ENCODE results near the gene MITD1. TPM values are rescaled to one million over a fixed set of nuclear protein-coding genes. Genes with fewer than 3 reads are reported as not detected.

Gene MITD1
- total RNA-seq, 4 donors from 2014 or later: 6.2 to 41.0 (median 22.7) TPM

GRCh38 chr2:99171377-99172140, 9.3 kb downstream of the MITD1 start:
- Histone ChIP-seq H3K4me3 (no peak overlapping the region), H3K27me3 (no peaks in the 10 kb centered on the region), H3K4me1 (no peaks in the 10 kb centered on the region), H3K36me3 (peaks cover 0 to 2% of the 10 kb centered on the region in 2 donors), H3K9me3 (no peaks in the 10 kb centered on the region), H3K27ac (no peak overlapping the region)
- TF ChIP-seq POLR2A (IDR thresholded peaks at IDR 0.05): no peak
- TF ChIP-seq CTCF (IDR thresholded peaks at IDR 0.05): no peak
- no peak for DNase-seq
- intact Hi-C loops (cut with DNase I; ENCODE audit: low total_unique reads): no loop called here

GRCh38 chr2:99169534-99169933, 11.3 kb downstream of the MITD1 start:
- H3K4me1 ChIP-seq: no peaks in the 10 kb centered on the region
- no peak overlapping the region for H3K27ac ChIP-seq
- H3K9me3 ChIP-seq: no peaks in the 10 kb centered on the region
- TF ChIP-seq POLR2A (IDR thresholded peaks at IDR 0.05): no peak
- TF ChIP-seq CTCF (IDR thresholded peaks at IDR 0.05): no peak
- H3K27me3 ChIP-seq: no peaks in the 10 kb centered on the region
- intact Hi-C loops (cut with DNase I; ENCODE audit: low total_unique reads): no loop called here
- H3K36me3 ChIP-seq: peaks cover 0 to 2% of the 10 kb centered on the region in 2 donors
- DNase-seq: no peak
- H3K4me3 ChIP-seq: no peak overlapping the region

GRCh38 chr2:99166218-99166617, 14.6 kb downstream of the MITD1 start:
- Histone ChIP-seq H3K36me3 (peaks cover 0 to 2% of the 10 kb centered on the region in 2 donors), H3K27me3 (no peaks in the 10 kb centered on the region), H3K9me3 (no peaks in the 10 kb centered on the region), H3K4me1 (no peaks in the 10 kb centered on the region), H3K27ac (no peak overlapping the region), H3K4me3 (no peak overlapping the region)
- TF ChIP-seq CTCF (IDR thresholded peaks at IDR 0.05) (no peak), POLR2A (IDR thresholded peaks at IDR 0.05) (no peak)
- intact Hi-C loops (cut with DNase I; ENCODE audit: low total_unique reads): no loop called here
- DNase-seq: no peak

GRCh38 chr2:99159594-99159993, 21.3 kb downstream of the MITD1 start:
- DNase-seq: no peak
- H3K36me3 ChIP-seq: no peaks in the 10 kb centered on the region
- no peak overlapping the region for H3K4me3 ChIP-seq
- no peak overlapping the region for H3K27ac ChIP-seq
- intact Hi-C loops (cut with DNase I; ENCODE audit: low total_unique reads): no loop called here
- H3K27me3 ChIP-seq: no peaks in the 10 kb centered on the region
- no peaks in the 10 kb centered on the region for H3K9me3 ChIP-seq
- TF ChIP-seq POLR2A (IDR thresholded peaks at IDR 0.05): no peak
- TF ChIP-seq CTCF (IDR thresholded peaks at IDR 0.05): no peak
- no peaks in the 10 kb centered on the region for H3K4me1 ChIP-seq

GRCh38 chr2:99158599-99158998, 22.3 kb downstream of the MITD1 start:
- Histone ChIP-seq H3K27ac (no peak overlapping the region), H3K9me3 (no peaks in the 10 kb centered on the region), H3K4me3 (no peak overlapping the region), H3K36me3 (no peaks in the 10 kb centered on the region), H3K4me1 (no peaks in the 10 kb centered on the region), H3K27me3 (no peaks in the 10 kb centered on the region)
- no peak for TF ChIP-seq CTCF (IDR thresholded peaks at IDR 0.05)
- no peak for TF ChIP-seq POLR2A (IDR thresholded peaks at IDR 0.05)
- intact Hi-C loops (cut with DNase I; ENCODE audit: low total_unique reads): no loop called here
- DNase-seq: no peak
